Activated naive CD4-positive, alpha-beta T cell treated with anti-CD3 and anti-CD28 coated beads, Interleukin-2, amount 10 ng/mL, durations not matched to agents 7 days and 5 days (primary cell): ENCODE measurements around the gene ZNF689.
A peak's percentile ranks its signal among the peaks of the same experiment; 100 is the strongest.

Experiments used
- CTCF ChIA-PET: fragments of 350-600 bp; sonication (Branson Sonifier 250); formaldehyde crosslinking; loops from one replicate; lab custom pipeline; 2021; ENCODE audit warnings: antibody characterized with exemption; lab: Charles Lee
- DNase-seq: peaks from one replicate; pipeline ENCODE4 v3.0.0-alpha.2; 2020
- H3K27ac Mint-ChIP-seq: one replicate; pipeline ENCODE4 v1.8.0; 2021; ENCODE audit warnings: mild to moderate bottlenecking, moderate library complexity, mixed read lengths
- H3K27me3 Mint-ChIP-seq: one replicate; pipeline ENCODE4 v1.8.0; 2021; ENCODE audit warnings: mild to moderate bottlenecking, mixed read lengths
- H3K36me3 Mint-ChIP-seq: one replicate; pipeline ENCODE4 v1.8.0; 2021; ENCODE audit warnings: mixed read lengths
- H3K4me1 Mint-ChIP-seq: one replicate; pipeline ENCODE4 v1.8.0; 2021; ENCODE audit warnings: mixed read lengths
- H3K4me3 Mint-ChIP-seq: one replicate; pipeline ENCODE4 v1.8.0; 2021; ENCODE audit warnings: mild to moderate bottlenecking, moderate library complexity, mixed read lengths
- H3K9me3 Mint-ChIP-seq: one replicate; pipeline ENCODE4 v1.8.0; 2021; ENCODE audit warnings: mixed read lengths

ZNF689 gene

DNA sequence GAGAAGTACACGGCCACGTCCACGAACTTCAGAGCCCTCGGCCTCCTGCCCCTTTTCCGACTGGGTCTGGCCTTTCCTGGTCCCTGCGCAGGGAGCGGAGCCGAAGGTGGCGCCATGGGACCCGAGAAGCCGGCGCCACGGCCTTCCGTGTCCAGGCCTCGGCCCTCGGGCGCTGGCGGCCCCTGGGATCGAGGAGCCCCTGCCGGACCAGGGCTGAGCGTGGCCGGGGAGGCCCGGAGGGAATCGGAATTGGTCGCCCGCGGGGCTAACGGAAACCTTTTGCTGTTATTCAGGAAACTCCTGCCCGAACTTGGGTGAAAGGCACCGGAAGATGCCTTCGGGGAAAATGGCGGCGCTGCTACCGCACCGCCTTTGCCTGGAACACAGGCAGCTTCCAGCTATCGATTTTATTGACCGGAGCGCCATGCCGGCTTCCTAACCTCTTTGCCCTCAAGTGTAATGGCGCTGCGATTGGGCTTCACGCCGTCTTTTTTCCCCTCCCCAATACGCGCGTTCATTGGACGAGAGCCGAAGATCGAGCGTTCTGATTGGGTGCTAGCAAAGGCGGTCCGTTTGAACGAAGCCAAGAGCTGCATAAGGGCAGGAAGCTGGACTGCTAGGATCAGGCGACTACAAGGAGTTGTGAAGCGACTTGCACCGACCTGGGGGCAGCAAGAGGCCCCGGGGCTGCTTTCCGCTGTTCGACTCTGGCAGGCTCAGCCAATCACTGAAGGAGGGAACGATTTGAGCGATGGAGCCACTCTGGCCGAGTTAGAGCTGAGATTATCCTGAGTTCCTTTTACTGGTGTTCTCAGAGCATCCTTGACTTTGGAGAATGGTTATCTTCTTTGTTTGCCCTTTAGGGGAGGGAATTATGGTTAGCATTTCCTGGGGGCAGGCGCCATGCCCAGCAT is at the start of gene ZNF689:
Gene ZNF689, minus strand, starts transcription at position 464 of the 914 bp plus-strand sequence. Its CDS starts 348 bp downstream, at position 116.
- H3K4me3 Mint-ChIP-seq, result peak within 1 kb of the TSS; percentile 88
- CTCF ChIA-PET, result interaction anchor here (0.6 to 3.8 kb wide), 6 partner anchors 12 to 180 kb away, joined by 3 to 26 read pairs (median 3); partner anchors contain the start of gene DCTPP1
- H3K36me3 Mint-ChIP-seq, result peaks cover 25% of the 10 kb centered on the region
- peak within 1 kb of the TSS; percentile 97 for H3K27ac Mint-ChIP-seq
- H3K27me3 Mint-ChIP-seq, result peaks cover 4% of the 10 kb centered on the region
- peaks cover 36% of the 10 kb centered on the region for H3K4me1 Mint-ChIP-seq
- DNase-seq, result peak; percentile 96
- H3K9me3 Mint-ChIP-seq, result no peaks in the 10 kb centered on the region

DNA sequence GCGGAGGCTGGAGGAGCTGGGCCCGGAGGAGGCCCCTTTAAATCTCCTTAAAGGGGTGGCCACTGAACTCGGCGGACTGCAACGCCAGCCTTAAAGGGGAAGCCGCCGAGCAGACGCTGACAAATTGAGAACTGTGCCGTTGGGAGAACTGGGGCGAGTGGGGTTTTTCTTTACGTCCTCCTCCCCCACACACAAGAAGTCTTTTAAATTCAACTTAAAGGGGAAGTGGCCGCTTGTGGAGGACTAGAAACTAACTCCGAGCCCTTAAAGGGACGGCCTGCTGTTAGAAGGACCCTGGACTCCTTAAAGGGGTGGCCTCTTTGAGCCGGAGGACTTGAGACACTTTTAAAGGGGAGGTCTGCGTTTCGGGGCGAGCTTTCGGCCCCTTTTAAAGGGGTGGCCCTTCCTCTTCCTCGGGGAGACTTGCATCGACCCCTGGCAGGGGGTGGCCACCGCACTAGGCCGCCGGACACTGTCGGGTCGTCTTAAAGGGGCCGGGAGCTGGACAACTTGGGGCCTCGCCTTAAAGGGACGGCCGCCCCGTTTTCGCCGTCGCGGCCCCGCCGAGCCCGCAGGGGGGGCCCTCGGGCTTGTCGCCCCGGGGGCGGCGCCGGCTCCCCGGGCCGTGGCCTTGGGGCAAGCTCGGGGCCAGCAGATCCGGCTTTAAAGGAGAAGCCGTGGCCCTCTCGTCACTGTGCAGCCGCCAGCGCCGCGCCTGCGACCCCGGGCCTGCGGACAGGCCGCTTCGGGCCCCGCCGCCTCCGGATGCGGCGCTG is 48.7 kb upstream of the ZNF689 start:
- DNase-seq, result no peak
- H3K27ac Mint-ChIP-seq, result peak overlapping the region; percentile 99
- no peaks in the 10 kb centered on the region for H3K9me3 Mint-ChIP-seq
- H3K36me3 Mint-ChIP-seq, result peaks cover 52% of the 10 kb centered on the region
- CTCF ChIA-PET, result interaction anchor here (0.7 to 4.8 kb wide), 9 partner anchors 9 to 155 kb away, joined by 3 to 56 read pairs (median 3); partner anchors contain the start of gene PRR14
- peaks cover 61% of the 10 kb centered on the region for H3K4me1 Mint-ChIP-seq
- H3K4me3 Mint-ChIP-seq, result peak overlapping the region; percentile 79
- H3K27me3 Mint-ChIP-seq, result no peaks in the 10 kb centered on the region

DNA sequence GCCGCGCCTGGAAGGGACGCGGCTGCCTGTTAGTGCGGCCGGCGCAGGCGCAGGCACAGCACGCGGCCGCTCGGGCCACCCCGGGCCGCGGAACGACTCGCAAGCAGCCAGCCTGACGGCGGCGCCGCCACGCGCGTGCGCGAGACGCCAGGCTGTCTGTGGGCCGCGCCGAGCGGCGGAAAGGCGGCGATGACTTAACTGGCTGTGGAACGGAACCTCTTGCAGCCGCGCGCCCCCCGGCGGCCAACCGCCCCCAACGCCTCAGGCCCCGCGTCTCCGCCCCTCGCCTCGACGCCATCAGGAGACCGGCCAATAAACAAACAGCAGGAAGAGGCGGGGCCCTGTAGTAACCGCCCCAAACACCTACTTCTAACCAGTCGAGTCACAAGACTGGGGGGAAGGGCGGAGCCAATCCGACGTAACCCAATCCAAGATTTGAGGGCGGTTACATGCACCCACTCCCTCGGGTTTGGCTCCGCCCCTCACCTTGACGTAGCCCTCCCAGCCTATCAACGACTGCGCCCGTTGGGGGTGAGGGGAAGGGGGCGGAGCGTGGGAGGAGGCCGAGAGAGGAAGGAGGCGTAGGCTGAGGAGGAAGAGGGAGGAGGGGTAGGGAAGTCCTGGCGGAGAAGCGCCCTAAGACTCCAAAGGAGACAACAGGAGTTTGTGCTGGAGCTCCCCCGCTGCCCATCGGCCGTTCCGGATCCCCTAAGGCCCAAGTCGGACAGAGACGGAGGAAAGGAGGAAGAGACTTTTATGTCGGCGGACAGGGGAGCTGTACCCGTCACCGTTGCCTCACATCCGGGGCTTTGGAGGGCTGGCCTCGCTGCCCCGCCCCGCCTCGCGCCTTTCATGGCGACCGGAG is 47.9 kb upstream of the ZNF689 start, which contains the start of gene FBRS:
Gene FBRS, plus strand, starts transcription at position 566 of the 865 bp plus-strand sequence. CDS start 1,088 bp downstream, outside the sequence.
- H3K36me3 Mint-ChIP-seq, result peaks cover 47% of the 10 kb centered on the region
- peak within 1 kb of the TSS; percentile 79 for H3K4me3 Mint-ChIP-seq
- CTCF ChIA-PET, result interaction anchor here (0.7 to 4.8 kb wide), 10 partner anchors 8 to 157 kb away, joined by 3 to 56 read pairs (median 4); partner anchors contain the start of gene PRR14
- peak; percentile 100 for DNase-seq
- peak within 1 kb of the TSS; percentile 99 for H3K27ac Mint-ChIP-seq
- no peaks in the 10 kb centered on the region for H3K9me3 Mint-ChIP-seq
- H3K4me1 Mint-ChIP-seq, result peaks cover 56% of the 10 kb centered on the region
- H3K27me3 Mint-ChIP-seq, result no peaks in the 10 kb centered on the region

DNA sequence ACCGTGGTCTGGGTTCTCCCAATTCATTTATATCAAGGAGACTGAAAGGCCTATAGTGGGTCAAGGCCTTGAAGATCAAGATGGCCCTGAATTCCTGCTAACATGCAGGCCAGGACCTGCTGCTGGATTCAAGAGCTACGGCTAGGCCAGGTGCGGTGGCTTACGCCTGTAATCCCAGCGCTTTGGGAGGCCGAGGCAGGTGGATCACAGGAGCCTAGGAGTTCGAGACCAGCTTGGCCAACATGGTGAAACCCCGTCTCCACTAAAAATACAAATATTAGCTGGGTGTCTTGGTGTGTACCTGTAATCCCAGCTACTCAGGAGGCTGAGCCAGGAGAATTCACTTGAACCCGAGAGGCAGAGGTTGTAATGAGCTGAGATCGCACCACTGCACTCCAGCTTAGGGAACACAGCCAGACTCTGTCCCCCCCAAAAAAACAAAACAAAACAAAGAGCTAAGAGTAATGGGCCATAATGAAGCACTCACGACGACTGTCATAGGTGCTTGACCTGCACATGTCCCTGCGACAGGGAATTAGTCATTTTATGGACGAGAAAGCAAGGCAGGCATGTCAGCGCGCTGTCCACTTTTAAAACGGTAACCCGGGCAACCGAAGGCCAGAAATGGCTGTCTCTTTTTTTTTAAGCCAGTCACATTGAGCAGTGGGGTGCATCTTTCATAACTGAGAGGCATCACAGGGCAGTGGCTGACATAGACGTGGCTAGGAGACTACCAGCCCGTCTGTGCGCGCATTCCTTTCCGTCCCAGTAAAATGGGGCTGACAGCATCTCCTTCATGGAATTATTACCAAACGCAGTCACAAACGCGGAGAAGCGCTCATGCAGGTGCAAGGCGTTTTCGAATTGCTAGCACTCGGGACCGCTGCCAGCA is 47.0 kb upstream of the ZNF689 start:
- Mint-ChIP-seq H3K36me3 (peaks cover 48% of the 10 kb centered on the region), H3K4me3 (peak overlapping the region; percentile 73), H3K27ac (peak overlapping the region; percentile 93), H3K27me3 (no peaks in the 10 kb centered on the region), H3K4me1 (peaks cover 56% of the 10 kb centered on the region), H3K9me3 (no peaks in the 10 kb centered on the region)
- DNase-seq, result no peak
- CTCF ChIA-PET, result interaction anchor here (0.9 to 1.0 kb wide), 2 partner anchors 36 to 157 kb away, joined by 3 to 4 read pairs; no protein-coding TSS in a partner anchor

DNA sequence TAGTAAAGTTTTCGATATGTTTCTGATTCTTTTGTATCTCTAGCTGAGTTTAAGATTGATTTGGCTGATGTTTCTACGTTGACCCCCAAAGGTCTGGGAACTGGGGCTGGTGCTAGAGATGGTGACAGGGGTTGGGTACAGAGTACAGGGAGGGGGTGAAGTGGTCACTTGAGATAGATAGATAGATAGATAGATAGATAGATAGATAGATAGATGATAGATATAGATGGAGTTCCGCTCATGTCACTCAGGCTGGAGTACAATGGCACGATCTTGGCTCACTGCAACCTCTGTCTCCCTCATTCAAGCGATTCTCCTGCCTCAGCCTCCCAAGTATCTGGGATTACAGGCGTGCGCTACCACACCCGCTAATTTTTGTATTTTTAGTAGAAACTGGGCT is 46.2 kb upstream of the ZNF689 start:
- no peak overlapping the region for H3K4me3 Mint-ChIP-seq
- H3K27me3 Mint-ChIP-seq, result no peaks in the 10 kb centered on the region
- H3K4me1 Mint-ChIP-seq, result peaks cover 53% of the 10 kb centered on the region
- peak overlapping the region; percentile 66 for H3K27ac Mint-ChIP-seq
- CTCF ChIA-PET, result no interaction called here
- peaks cover 44% of the 10 kb centered on the region for H3K36me3 Mint-ChIP-seq
- DNase-seq, result no peak
- no peaks in the 10 kb centered on the region for H3K9me3 Mint-ChIP-seq

DNA sequence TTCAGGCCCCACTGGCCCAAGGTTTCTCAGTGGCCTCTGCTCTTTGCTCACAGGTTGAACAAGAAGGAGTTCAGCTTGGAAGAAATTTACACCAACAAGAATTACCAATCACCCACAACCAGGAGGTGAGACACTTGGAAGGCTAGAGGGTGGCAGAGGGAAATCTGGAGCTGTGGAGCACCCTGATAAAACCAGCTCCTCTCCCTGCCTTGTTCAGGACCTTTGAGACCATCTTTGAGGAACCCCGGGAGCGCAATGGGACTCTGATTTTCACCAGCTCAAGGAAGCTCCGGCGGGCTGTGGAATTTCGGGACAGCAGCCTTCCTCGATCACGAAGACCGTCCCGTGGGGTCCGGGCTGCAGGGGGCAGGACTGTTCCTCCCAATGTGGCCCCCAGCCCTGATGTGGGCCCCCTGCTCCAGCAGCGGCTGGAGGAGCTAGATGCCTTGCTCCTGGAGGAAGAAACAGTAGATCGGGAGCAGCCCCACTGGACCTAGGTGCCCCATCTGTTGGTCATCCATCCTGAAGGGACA is 45.7 kb upstream of the ZNF689 start:
- Mint-ChIP-seq H3K27me3 (no peaks in the 10 kb centered on the region), H3K4me1 (peaks cover 48% of the 10 kb centered on the region), H3K9me3 (no peaks in the 10 kb centered on the region), H3K27ac (no peak overlapping the region), H3K36me3 (peaks cover 41% of the 10 kb centered on the region), H3K4me3 (no peak overlapping the region)
- CTCF ChIA-PET, result no interaction called here
- no peak for DNase-seq

DNA sequence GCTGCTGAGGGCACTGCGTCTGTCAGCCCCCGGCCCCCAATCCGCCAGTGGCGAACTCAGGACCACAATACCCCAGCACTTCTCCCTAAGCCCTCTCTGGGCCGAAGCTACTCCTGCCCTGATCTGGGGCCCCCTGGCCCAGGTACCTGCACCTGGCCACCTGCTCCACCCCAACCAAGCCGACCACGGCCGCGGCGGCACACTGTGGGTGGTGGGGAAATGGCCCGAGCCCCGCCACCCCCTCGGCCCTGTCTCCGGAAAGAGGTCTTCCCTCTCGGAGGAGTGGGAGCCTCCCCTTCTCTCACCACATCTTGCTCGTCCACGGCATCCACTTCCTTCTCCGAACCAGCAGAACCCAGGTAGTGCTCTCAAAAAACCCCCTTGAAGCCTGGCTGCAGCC is 44.7 kb upstream of the ZNF689 start:
- no peaks in the 10 kb centered on the region for H3K9me3 Mint-ChIP-seq
- no peak for DNase-seq
- peaks cover 50% of the 10 kb centered on the region for H3K4me1 Mint-ChIP-seq
- CTCF ChIA-PET, result no interaction called here
- H3K36me3 Mint-ChIP-seq, result peaks cover 39% of the 10 kb centered on the region
- peaks cover 4% of the 10 kb centered on the region for H3K27me3 Mint-ChIP-seq
- H3K4me3 Mint-ChIP-seq, result no peak overlapping the region
- no peak overlapping the region for H3K27ac Mint-ChIP-seq

DNA sequence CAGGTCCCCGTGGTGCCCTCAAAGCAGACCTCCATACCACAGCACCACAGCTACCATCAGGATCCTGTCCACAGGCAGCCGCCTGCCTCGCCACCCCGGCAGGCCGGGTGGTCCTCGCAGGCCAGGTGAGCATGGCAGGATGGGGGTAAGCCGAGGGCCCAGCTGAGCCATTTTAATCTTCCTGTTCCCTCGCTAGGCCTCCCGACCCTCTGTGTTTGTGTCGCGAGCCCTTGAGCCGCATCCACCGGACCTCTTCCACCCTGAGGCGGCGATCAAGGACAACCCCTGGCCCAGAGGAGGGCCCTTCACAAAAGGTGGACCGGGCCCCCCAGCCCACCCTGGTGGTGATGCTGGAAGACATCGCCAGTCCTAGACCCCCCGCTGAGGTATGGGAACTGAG is 42.5 kb upstream of the ZNF689 start:
- CTCF ChIA-PET, result interaction anchor here (0.7 to 3.2 kb wide), 3 partner anchors 41 to 1486 kb away, joined by 3 to 22 read pairs (median 4); no protein-coding TSS in a partner anchor

DNA sequence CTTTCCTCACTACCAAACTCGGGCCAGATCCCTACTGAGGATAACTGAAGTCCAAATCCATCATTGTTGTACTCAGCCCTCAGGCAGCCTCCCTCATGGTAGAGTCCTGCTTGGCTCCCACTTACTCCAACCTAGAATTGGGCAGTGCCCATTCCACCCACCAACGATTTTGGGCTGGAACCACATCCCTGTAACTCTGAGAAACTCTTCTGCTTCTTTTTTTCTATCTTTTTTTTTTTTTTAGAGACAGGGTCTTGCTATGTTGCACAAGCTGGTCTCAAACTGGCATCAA is 41.8 kb upstream of the ZNF689 start:
- peaks cover 39% of the 10 kb centered on the region for H3K36me3 Mint-ChIP-seq
- peaks cover 49% of the 10 kb centered on the region for H3K4me1 Mint-ChIP-seq
- peak overlapping the region; percentile 83 for H3K4me3 Mint-ChIP-seq
- H3K27me3 Mint-ChIP-seq, result peaks cover 6% of the 10 kb centered on the region
- no peaks in the 10 kb centered on the region for H3K9me3 Mint-ChIP-seq
- DNase-seq, result no peak
- CTCF ChIA-PET, result interaction anchor here (0.7 to 3.2 kb wide), 3 partner anchors 41 to 1485 kb away, joined by 3 to 22 read pairs (median 4); no protein-coding TSS in a partner anchor
- H3K27ac Mint-ChIP-seq, result peak overlapping the region; percentile 86

More for the DNA sequence above, 42.5 kb upstream of the ZNF689 start:
- Mint-ChIP-seq H3K9me3 (no peaks in the 10 kb centered on the region), H3K4me3 (peak overlapping the region; percentile 83), H3K27ac (no peak overlapping the region), H3K4me1 (peaks cover 56% of the 10 kb centered on the region), H3K27me3 (peaks cover 4% of the 10 kb centered on the region), H3K36me3 (peaks cover 39% of the 10 kb centered on the region)
- DNase-seq, result no peak

DNA sequence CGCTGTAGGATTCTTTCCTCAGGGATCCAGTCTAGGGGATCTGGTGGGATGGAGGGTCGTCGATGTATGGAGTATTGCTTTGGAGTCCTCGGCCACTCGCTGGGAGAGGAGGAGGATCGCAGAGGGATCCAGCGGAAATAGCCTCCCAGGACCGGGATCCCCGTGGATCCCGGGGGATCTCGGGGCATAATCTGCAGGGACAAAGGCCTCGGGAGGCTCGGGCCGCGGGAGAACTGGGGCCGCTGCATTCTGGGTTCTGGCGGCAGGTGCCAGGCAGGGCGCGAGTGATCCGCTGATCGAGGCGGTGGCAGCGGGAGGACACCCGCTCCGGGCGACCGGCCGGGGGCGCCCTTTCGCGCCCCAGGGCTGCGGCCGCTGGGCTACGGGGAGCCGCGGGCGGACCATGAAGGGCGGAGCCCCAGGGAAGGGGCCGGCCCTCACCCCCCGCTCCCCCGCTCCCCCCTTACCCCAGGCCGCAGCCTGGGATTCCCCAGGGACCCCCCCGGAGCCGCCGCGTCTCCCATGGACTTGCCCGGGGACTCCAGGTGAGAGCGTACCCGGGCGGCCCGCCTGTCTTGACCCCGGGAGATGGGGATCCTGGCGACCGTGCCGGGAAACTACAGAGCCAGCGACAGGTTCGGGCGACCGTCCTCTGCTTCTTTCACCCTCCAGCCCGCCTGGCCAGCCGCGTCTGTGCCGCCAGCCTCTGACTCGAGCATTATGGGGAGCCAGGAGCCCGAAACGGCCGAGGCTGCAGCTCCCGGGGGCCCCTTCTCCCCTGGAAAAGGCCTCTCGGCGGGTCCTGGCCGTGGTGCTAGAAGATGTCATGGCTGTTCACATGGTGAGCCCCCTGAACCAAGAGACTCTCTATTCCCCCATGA is 41.2 kb upstream of the ZNF689 start:
- Mint-ChIP-seq H3K4me3 (peak overlapping the region; percentile 99), H3K27ac (peak overlapping the region; percentile 99), H3K4me1 (peaks cover 43% of the 10 kb centered on the region), H3K27me3 (peaks cover 8% of the 10 kb centered on the region), H3K9me3 (no peaks in the 10 kb centered on the region), H3K36me3 (peaks cover 35% of the 10 kb centered on the region)
- DNase-seq, result peak; percentile 84
- CTCF ChIA-PET, result interaction anchor here (0.9 to 3.2 kb wide), 10 partner anchors 8 to 559 kb away, joined by 3 to 22 read pairs (median 4); partner anchors contain the start of genes DCTPP1, FBRS and TBX6

DNA sequence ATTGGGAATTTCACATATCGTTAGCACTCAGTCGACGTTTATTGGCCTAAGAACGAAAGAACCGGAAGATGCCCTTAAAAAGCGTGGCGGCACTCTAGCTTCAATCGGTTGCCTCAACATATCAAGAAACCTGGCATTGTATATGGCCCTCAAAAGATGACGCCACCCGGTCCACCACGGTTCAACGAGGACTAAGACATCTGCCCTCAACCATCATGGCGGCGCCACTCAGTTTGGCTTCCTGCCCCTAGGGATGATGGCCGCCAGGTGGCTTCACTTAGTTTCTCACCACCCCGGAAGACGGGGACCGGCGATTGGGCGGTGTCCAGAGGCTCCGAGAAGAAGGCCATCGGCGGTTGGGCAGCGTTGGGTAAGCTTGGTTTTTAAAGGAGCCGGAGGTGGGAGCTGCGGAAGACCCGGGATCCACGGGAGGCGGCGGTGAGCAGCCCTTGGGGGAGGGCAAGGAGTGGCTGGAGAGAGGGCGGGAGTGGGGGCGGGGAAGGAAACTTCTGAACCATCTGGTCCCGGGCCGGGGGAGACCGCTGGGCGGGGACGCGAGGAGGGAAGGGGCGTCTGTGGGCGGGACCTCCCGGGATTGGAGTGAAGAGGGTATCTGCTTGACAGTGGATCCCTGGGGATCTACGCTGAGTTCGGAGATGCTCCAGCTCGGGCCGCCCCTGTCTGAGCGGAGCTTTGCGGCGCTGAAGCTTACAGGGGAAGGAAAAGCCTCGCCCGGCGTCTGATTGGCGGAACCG is 40.4 kb upstream of the ZNF689 start, which contains the start of gene PRR14:
Gene PRR14, plus strand, starts transcription at position 592 of the 755 bp plus-strand sequence. CDS start 686 bp downstream, outside the sequence.
- peak; percentile 100 for DNase-seq
- Mint-ChIP-seq H3K27me3 (peaks cover 8% of the 10 kb centered on the region), H3K4me3 (peak within 1 kb of the TSS; percentile 99), H3K27ac (peak within 1 kb of the TSS; percentile 99), H3K36me3 (peaks cover 30% of the 10 kb centered on the region), H3K9me3 (no peaks in the 10 kb centered on the region), H3K4me1 (peaks cover 39% of the 10 kb centered on the region)
- CTCF ChIA-PET, result interaction anchor here (0.9 to 3.2 kb wide), 10 partner anchors 9 to 558 kb away, joined by 3 to 22 read pairs (median 4); partner anchors contain the start of genes DCTPP1, FBRS and TBX6
